A549 (cell line): ENCODE results near the gene YWHAE.

ENCODE experiments used
- CTCF ChIP-seq: fragments of >200 bp; sonication (Bioruptor Twin); formaldehyde crosslinking; IDR thresholded peaks from 3 replicates; pipeline ENCODE4 v1.5.1; 2016
- POLR2A ChIP-seq: IDR thresholded peaks from 2 replicates; pipeline ENCODE4 v1.6.1; 2012; ENCODE audit warnings: mild to moderate bottlenecking, low read length
- ZC3H11A ChIP-seq: fragments of 450-650 bp; IDR thresholded peaks from 2 replicates; pipeline ENCODE4 v1.6.1; 2014; ENCODE audit warnings: antibody characterized with exemption, mild to moderate bottlenecking

- no peak for TF ChIP-seq POLR2A
- TF ChIP-seq CTCF: no peak
- TF ChIP-seq ZC3H11A: no peak
Observed at GRCh38 chr17:1386265-1386664, 13.8 kb downstream of the YWHAE start.
